ENCODE measurements around the gene ARIH2. TPM values are rescaled to one million over a fixed set of nuclear protein-coding genes. Genes with fewer than 3 reads are reported as not detected.

The ARIH2 gene
- total RNA-seq, 1 experiment from 2014 or later, result 122 TPM

GRCh38 chr3:48881652-48882114 lies 37.0 kb upstream of the ARIH2 start:
- H2BK5ac ChIP-seq (ENCODE audit: insufficient read length, low read length), result no peak overlapping the region
- no peak overlapping the region for H3K9ac ChIP-seq (ENCODE audit: extremely low read depth, insufficient read length, low read length)
- H4K20me1 ChIP-seq (ENCODE audit: control insufficient read depth, insufficient read depth, insufficient read length), result no peaks in the 10 kb centered on the region
- H2BK20ac ChIP-seq (ENCODE audit: low read depth, low read length, poor library complexity, severe bottlenecking), result no peak overlapping the region
- H3K27ac ChIP-seq (ENCODE audit: insufficient read length, low read depth, low read length), result no peak overlapping the region
- no peaks in the 10 kb centered on the region for H3K4me1 ChIP-seq (ENCODE audit: insufficient read depth, low read length)
- H3K18ac ChIP-seq (ENCODE audit: insufficient read length, low read depth, low read length), result no peak overlapping the region
- H3T11ph ChIP-seq (ENCODE audit: low read length), result no peak overlapping the region
- H3K79me1 ChIP-seq (ENCODE audit: insufficient read depth, low read depth, low read length, poor library complexity, severe bottlenecking), result no peaks in the 10 kb centered on the region
- DNase-seq, result no peak
- no peak overlapping the region for H2BK15ac ChIP-seq (ENCODE audit: low read depth, low read length)
- no peak overlapping the region for H4K5ac ChIP-seq (ENCODE audit: insufficient read length, low read depth, low read length)
- H2AK5ac ChIP-seq (ENCODE audit: insufficient read length, low read length), result no peak overlapping the region
- H3K27me3 Mint-ChIP-seq (ENCODE audit: low read depth), result no peaks in the 10 kb centered on the region; the same call in 1 of the 2 replicates
- H2BK12ac ChIP-seq (ENCODE audit: insufficient read length, low read depth, low read length), result no peak overlapping the region
- H3K23me2 ChIP-seq (ENCODE audit: insufficient read length, low read depth, low read length, poor library complexity, severe bottlenecking), result no peaks in the 10 kb centered on the region
- H3K14ac ChIP-seq (ENCODE audit: insufficient read depth, low read length), result no peak overlapping the region
- no peak overlapping the region for H4K91ac ChIP-seq (ENCODE audit: insufficient read length, low read depth, low read length)
- H3K27me3 ChIP-seq (ENCODE audit: insufficient read depth, low read length), result no peaks in the 10 kb centered on the region
- WGBS (ENCODE audit: extremely low coverage, insufficient read length, low lambda C conversion rate), result no CpG with 5 or more reads among the region's 5 CpGs
- H2BK120ac ChIP-seq (ENCODE audit: low read depth, low read length, poor library complexity, severe bottlenecking), result no peak overlapping the region
- H4K8ac ChIP-seq (replicated peaks; ENCODE audit: insufficient read length, low read depth, low read length), result no peak overlapping the region
- TF ChIP-seq CTCF (conservative IDR thresholded peaks at IDR 0.05), result no peak
- H3K9me3 ChIP-seq (ENCODE audit: control insufficient read depth, low read depth, low read length), result no peaks in the 10 kb centered on the region
- H3K9me3 Mint-ChIP-seq, result no peaks in the 10 kb centered on the region
- no peak overlapping the region for H2AFZ ChIP-seq (ENCODE audit: low read length)
- H3K79me2 ChIP-seq (ENCODE audit: insufficient read depth, low read length), result no peaks in the 10 kb centered on the region
- H3K23ac ChIP-seq (ENCODE audit: insufficient read length, low read depth, low read length), result no peak overlapping the region
- H3K27ac Mint-ChIP-seq, result no peak overlapping the region
- H3K56ac ChIP-seq (ENCODE audit: insufficient read length, low read depth, low read length), result no peak overlapping the region
- no peaks in the 10 kb centered on the region for H3K4me1 Mint-ChIP-seq
- H3K36me3 Mint-ChIP-seq (ENCODE audit: insufficient read depth in 1 of 3, low read depth in 3 of 3), result 0 out of 7 replicates have a peak, but pooled peaks cover 0 to 2% (median 0%) of the 10 kb centered on the region in 3 experiments
- no peak overlapping the region for H3K4me3 Mint-ChIP-seq
- H3K4ac ChIP-seq (ENCODE audit: low read depth, low read length), result no peak overlapping the region
- no peak overlapping the region for H3K4me2 ChIP-seq (ENCODE audit: insufficient read depth, insufficient read length, low read length)
